Measurements from ENCODE around the gene LILRA2.
"Not testable (repeated sequence)": the region's sequence is repeated elsewhere in the genome, so short reads cannot be mapped to it uniquely, and the experiment has no call there.

LILRA2 gene

GRCh38 chr19:54571715-54572615 lies 1.6 kb upstream of the LILRA2 start:
- peak; percentile 57 to 66 (median 60) for DNase-seq

- peak; percentile 89 to 96 (median 94) for DNase-seq
Measured at GRCh38 chr19:54572696-54573311, 786 bp upstream of the LILRA2 start.

GRCh38 chr19:54574051-54574450 lies 461 bp downstream of the LILRA2 start:
- no peak for DNase-seq

GRCh38 chr19:54574527-54575056 lies 1.0 kb downstream of the LILRA2 start:
- DNase-seq = peak in 2 of 3 donors; percentile 27 to 46

- DNase-seq = not testable (repeated sequence)
Measured at GRCh38 chr19:54575205-54575604, 1.6 kb downstream of the LILRA2 start.

- no peak for DNase-seq
Measured at GRCh38 chr19:54576411-54576976, 2.9 kb downstream of the LILRA2 start.

- DNase-seq = no peak
Measured at GRCh38 chr19:54577334-54577733, 3.7 kb downstream of the LILRA2 start.

GRCh38 chr19:54578268-54578667 lies 4.7 kb downstream of the LILRA2 start:
- not testable (repeated sequence) for DNase-seq

- DNase-seq = no peak
Measured at GRCh38 chr19:54586397-54586796, 12.8 kb downstream of the LILRA2 start.

- no peak for DNase-seq
Measured at GRCh38 chr19:54587026-54587425, 13.4 kb downstream of the LILRA2 start.

GRCh38 chr19:54593445-54593844 lies 19.9 kb downstream of the LILRA2 start, which contains the start of gene LILRA1:
Gene LILRA1 (plus strand): TSS chr19:54593632. CDS start chr19:54594245, 613 bp downstream.
- peak; percentile 74 to 85 (median 83) for DNase-seq

GRCh38 chr19:54593931-54594626 lies 20.5 kb downstream of the LILRA2 start:
- DNase-seq = peak; percentile 61 to 65 (median 64)

- DNase-seq = no peak
Measured at GRCh38 chr19:54594737-54595136, 21.1 kb downstream of the LILRA2 start.

GRCh38 chr19:54595680-54596436 lies 22.3 kb downstream of the LILRA2 start:
- DNase-seq = not testable (repeated sequence)

- DNase-seq = peak; percentile 42 to 62 (median 57)
Measured at GRCh38 chr19:54600212-54600611, 26.6 kb downstream of the LILRA2 start.

GRCh38 chr19:54606230-54606629 lies 32.6 kb downstream of the LILRA2 start:
- DNase-seq = peak; percentile 64 to 89 (median 76)

GRCh38 chr19:54606891-54607784 lies 33.5 kb downstream of the LILRA2 start:
- peak; percentile 92 to 96 (median 94) for DNase-seq

- no peak for DNase-seq
Measured at GRCh38 chr19:54607785-54608150, 34.2 kb downstream of the LILRA2 start.

GRCh38 chr19:54608205-54608604 lies 34.6 kb downstream of the LILRA2 start:
- DNase-seq = no peak

GRCh38 chr19:54608792-54609191 lies 35.2 kb downstream of the LILRA2 start:
- peak; percentile 65 to 71 (median 70) for DNase-seq

- DNase-seq = no peak
Measured at GRCh38 chr19:54609356-54609791, 35.8 kb downstream of the LILRA2 start.

Data from suppressor macrophage treated with lipopolysaccharide for 1 hour (primary cell).